GM06990 (cell line): Measurements from ENCODE around the gene TLE4.

Source experiments
- DNase-seq: peaks from one replicate; pipeline ENCODE4 v3.0.0-alpha.2; 2011; ENCODE audit not compliant: insufficient read length; ENCODE audit errors: extremely low read depth
- H3K27me3 ChIP-seq: replicated peaks from 2 replicates; pipeline ENCODE4 v1.6.0; 2011; ENCODE audit warnings: low read length; ENCODE audit not compliant: control insufficient read depth, insufficient read depth
- H3K36me3 ChIP-seq: 2 replicates; pipeline ENCODE4 v1.5.1; 2011; ENCODE audit warnings: low read length; ENCODE audit not compliant: control insufficient read depth, insufficient read depth
- H3K4me3 ChIP-seq: replicated peaks from 2 replicates; pipeline ENCODE4 v1.5.1; 2011; ENCODE audit warnings: low read depth, mild to moderate bottlenecking, control low read depth, low read length
- CTCF ChIP-seq: IDR thresholded peaks from 2 replicates; pipeline ENCODE4 v1.5.1; 2011; ENCODE audit warnings: low read length, control low read depth, mild to moderate bottlenecking, inconsistent platforms; ENCODE audit not compliant: insufficient read depth, poor library complexity, severe bottlenecking

The TLE4 gene

GRCh38 chr9:79610019-79610631 lies 38.4 kb downstream of the TLE4 start:
- no peak for TF ChIP-seq CTCF
- no peaks in the 10 kb centered on the region for H3K27me3 ChIP-seq
- no peak for DNase-seq
- no peaks in the 10 kb centered on the region for H3K36me3 ChIP-seq
- H3K4me3 ChIP-seq: no peak overlapping the region

- no peak for TF ChIP-seq CTCF
- no peaks in the 10 kb centered on the region for H3K27me3 ChIP-seq
- no peak overlapping the region for H3K4me3 ChIP-seq
- peak; percentile 8 for DNase-seq
- no peaks in the 10 kb centered on the region; the same call in 1 of the 2 replicates for H3K36me3 ChIP-seq
These were observed 39.2 kb downstream of the TLE4 start for GRCh38 chr9:79610791-79611614.

GRCh38 chr9:79613145-79613544 lies 41.4 kb downstream of the TLE4 start:
- no peak overlapping the region for H3K4me3 ChIP-seq
- H3K27me3 ChIP-seq: no peaks in the 10 kb centered on the region
- no peaks in the 10 kb centered on the region; the same call in 1 of the 2 replicates for H3K36me3 ChIP-seq
- no peak for TF ChIP-seq CTCF
- no peak for DNase-seq

GRCh38 chr9:79615038-79615437 lies 43.3 kb downstream of the TLE4 start:
- H3K36me3 ChIP-seq: no peaks in the 10 kb centered on the region; the same call in 1 of the 2 replicates
- H3K4me3 ChIP-seq: no peak overlapping the region
- no peak for TF ChIP-seq CTCF
- DNase-seq: no peak
- H3K27me3 ChIP-seq: no peaks in the 10 kb centered on the region

GRCh38 chr9:79616013-79616412 lies 44.2 kb downstream of the TLE4 start:
- no peak for DNase-seq
- H3K36me3 ChIP-seq: no peaks in the 10 kb centered on the region; the same call in 1 of the 2 replicates
- no peak overlapping the region for H3K4me3 ChIP-seq
- H3K27me3 ChIP-seq: no peaks in the 10 kb centered on the region
- TF ChIP-seq CTCF: no peak
